WI38 (cell line): ENCODE data around the gene POLR2L.

Experiments used
- H3K4me3 ChIP-seq: 2 replicates; pipeline ENCODE4 v1.5.1; 2011; ENCODE audit warnings: low read depth, mild to moderate bottlenecking, control low read depth, low read length
- CTCF ChIP-seq: IDR thresholded peaks from 2 replicates; pipeline ENCODE4 v1.5.1; 2012; ENCODE audit warnings: low read depth, mild to moderate bottlenecking, control low read depth, low read length

Gene POLR2L

DNA sequence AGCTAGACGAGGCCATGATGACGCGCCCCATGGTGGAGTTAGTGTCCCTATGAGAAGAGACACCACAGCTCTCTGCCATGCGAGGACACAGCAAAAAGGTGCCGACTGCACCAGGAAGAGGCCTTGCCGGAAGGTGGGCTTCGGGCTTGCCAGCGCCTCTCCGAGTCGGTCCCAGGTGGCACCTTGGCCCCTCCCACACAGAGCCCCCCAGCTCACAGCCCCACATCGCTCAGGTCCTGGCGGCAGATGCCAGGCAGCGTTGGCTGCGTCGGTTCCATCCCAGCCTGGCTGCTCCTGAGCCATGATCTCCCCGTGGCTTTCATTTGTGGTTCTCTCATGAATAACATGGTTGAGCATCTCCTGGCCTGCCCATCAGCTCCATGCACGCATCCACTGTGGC lies 44.2 kb upstream of the POLR2L start:
- no peak for TF ChIP-seq CTCF

DNA sequence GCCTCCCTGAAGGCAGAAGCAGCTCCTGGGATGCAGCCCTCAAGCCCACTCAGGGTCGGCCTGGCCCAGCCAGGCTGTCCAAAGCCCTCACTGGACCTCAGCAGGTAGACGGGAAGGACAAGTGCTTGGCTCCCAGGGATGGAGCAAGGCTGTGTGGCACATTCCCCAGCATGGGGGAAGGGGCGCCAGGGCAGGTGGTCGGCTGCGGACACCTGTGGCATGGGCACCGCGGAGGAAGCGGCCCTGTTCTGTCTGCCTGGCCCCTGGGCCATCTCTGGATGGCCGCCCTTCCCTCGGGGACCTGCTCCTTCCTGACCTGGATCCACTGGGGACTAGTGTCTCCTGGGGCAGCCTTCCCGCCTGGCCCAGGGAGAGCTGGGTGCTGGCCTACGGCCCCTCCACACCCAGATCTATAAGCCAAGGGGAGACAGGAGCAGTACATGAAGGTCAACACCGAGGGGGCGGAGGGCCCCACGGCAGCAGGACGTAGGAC lies 42.3 kb upstream of the POLR2L start:
- TF ChIP-seq CTCF = no peak
- no peak overlapping the region for H3K4me3 ChIP-seq

More for the DNA sequence above, 44.2 kb upstream of the POLR2L start:
- no peak overlapping the region for H3K4me3 ChIP-seq

DNA sequence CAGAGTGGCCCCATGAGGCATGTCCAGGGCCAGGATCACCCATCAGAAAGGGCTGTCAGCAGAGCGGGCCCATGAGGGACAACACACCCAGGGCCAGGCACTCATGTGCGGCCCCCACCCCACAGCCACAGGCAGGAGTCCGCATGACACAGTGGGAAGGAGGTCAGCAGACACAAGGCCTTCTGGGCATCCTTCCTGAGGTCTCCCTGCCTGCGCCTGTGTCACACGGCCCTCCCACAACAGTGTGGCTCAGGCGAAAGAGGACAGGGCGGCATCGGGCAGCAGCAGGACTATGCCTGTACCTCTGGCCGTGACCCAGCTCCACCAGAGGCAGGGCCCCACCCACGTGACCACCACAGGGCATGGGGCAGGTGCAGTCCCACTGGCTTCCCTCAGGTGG lies 41.2 kb upstream of the POLR2L start:
- no peak overlapping the region for H3K4me3 ChIP-seq
- TF ChIP-seq CTCF = no peak

DNA sequence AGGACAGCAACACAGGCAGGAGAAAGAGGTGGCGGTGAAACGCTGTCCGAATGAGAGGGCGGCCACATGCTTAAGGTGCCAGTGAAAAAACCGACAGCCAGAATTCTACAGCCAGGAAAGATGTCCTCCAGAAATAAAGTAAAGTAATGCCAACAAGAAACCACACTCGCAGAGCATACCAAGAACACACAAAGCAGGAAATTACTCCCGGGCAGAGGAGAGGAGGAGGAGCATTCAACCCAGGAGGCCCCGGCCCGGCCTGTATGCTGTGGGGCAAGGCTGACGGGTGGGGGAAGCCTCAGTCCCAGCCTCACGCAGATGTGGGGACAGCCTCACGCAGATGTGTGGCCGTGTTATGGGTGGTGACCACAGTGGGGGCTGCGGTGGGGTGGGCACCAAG lies 40.3 kb upstream of the POLR2L start:
- no peak overlapping the region for H3K4me3 ChIP-seq
- no peak for TF ChIP-seq CTCF

DNA sequence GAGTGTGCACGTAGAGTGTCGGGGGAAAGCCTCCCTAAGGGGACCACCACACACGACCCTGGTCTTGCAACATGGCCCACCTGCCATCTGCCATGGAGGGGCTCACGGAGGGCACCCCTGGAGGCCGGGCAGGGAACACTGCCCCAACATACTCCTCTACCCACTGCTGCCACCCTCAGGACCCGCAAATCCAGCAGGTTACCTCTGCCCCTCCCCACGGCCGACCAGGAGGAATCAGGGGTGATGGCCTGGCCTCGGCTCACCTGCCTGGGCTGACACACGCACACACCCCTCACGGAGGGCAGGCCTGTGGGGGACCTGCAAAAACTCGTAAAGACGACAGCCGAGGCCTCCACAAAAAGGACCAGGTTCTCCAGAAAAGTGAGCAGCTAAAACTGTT lies 38.1 kb upstream of the POLR2L start:
- H3K4me3 ChIP-seq = no peak overlapping the region
- no peak for TF ChIP-seq CTCF

GRCh38 chr11:877565-877964 lies 35.2 kb upstream of the POLR2L start:
- H3K4me3 ChIP-seq = no peak overlapping the region
- no peak for TF ChIP-seq CTCF

DNA sequence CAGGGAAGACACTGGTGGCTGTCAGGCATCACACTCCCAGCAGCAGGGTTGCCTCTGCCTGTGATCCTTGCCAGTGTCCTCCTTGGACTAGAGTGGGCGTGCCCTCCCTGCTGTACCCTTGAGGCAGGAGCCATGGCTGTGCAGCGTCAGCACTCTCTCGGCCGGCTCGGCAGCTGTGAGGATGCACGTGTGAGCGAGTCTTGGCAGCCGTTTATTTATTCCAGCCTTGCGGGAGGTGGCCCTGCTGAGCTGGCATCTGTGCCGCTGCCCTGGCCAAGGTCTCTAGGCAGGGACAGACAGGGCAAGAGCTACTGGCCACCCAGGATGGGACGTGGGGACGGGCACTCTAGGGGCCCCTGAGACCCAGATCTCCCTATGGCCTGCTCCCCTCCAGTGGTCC lies 34.2 kb upstream of the POLR2L start:
- TF ChIP-seq CTCF = no peak
- H3K4me3 ChIP-seq = no peak overlapping the region
